Esophagus squamous epithelium (tissue), 4 donors: Measurements from ENCODE around the gene KLHL6.

Experiments
- CTCF ChIP-seq, 6 experiments: fragments of 450-650 bp in 4 of 6; fragments of 200-600 bp in 2 of 6; sonication (generic) in 2 of 6; IDR thresholded peaks; one replicate each; pipeline ENCODE4 v1.5.1; 2016 to 2019; ENCODE audit warnings: antibody characterized with exemption in 6 of 6, mild to moderate bottlenecking in 4 of 6, moderate library complexity in 4 of 6
- POLR2A ChIP-seq, 4 donors: fragments of 450-650 bp; IDR thresholded peaks; one replicate each; pipeline ENCODE4 v1.6.1; 2017; ENCODE audit warnings: antibody characterized with exemption in 4 of 4, mild to moderate bottlenecking in 4 of 4, moderate library complexity in 3 of 4

DNA sequence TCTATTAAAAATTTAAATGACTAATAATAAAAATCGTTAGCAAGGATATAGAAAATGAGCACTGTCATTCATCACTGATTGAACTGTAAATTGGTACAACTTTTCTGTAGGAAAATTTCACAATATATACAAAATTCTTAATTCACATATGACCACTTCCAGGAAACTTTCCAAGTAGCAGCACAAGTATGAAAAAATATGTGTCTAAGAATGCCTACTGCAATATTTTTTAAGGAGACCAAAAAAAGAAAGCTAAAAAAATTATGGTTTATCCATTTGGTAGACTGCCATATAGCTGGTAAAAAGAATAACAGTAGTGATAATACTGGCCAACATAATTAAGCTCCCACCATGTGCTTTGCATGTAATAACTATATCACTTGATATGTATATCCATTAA lies 59.2 kb downstream of the KLHL6 start:
- TF ChIP-seq CTCF (IDR thresholded peaks at IDR 0.05) (no peak), POLR2A (IDR thresholded peaks at IDR 0.05) (no peak)
